ENCODE results near the gene SPDYE4. TPM values are rescaled to one million over a fixed set of nuclear protein-coding genes. Genes with fewer than 3 reads are reported as not detected.

SPDYE4 gene
- total RNA-seq, 1 experiment from 2014 or later = not detected

Other genes starting within 250 kb of the SPDYE4 start
- 3.4 and 4.3 TPM in 2 replicates for gene MYH10, start 127.8 kb downstream of the SPDYE4 start, total RNA-seq (2014; rRNA removed; shearing (Covaris generic); ENCODE audit: low replicate concordance)
- not detected in 2 replicates for gene CCDC42, start 13.7 kb downstream of the SPDYE4 start, total RNA-seq (2014; rRNA removed; shearing (Covaris generic); ENCODE audit: low replicate concordance)
- gene MFSD6L, start 40.8 kb upstream of the SPDYE4 start, total RNA-seq (2014; rRNA removed; shearing (Covaris generic); ENCODE audit: low replicate concordance) = not detected in 2 replicates
- gene PIK3R6, start 109.1 kb upstream of the SPDYE4 start, total RNA-seq (2014; rRNA removed; shearing (Covaris generic); ENCODE audit: low replicate concordance) = not detected in 2 replicates
- 3.1 TPM in 1 of 2 replicates, not detected in the other for gene PIK3R5, start 207.2 kb upstream of the SPDYE4 start, total RNA-seq (2014; rRNA removed; shearing (Covaris generic); ENCODE audit: low replicate concordance)